ENCODE results near the gene PPDPF.
"Not testable (repeated sequence)": the region's sequence is repeated elsewhere in the genome, so short reads cannot be mapped to it uniquely, and the experiment has no call there.

Gene PPDPF

GRCh38 chr20:63564036-63564810 is 43.7 kb downstream of the PPDPF start:
- no peak for DNase-seq (ENCODE audit: low read depth in 2 of 2)

- DNase-seq (ENCODE audit: low read depth in 2 of 2), result no peak
Observed at GRCh38 chr20:63565021-63565698, 44.6 kb downstream of the PPDPF start.

GRCh38 chr20:63565699-63566335 is 45.3 kb downstream of the PPDPF start:
- DNase-seq (ENCODE audit: low read depth in 2 of 2), result no peak

- DNase-seq (ENCODE audit: low read depth in 2 of 2), result no peak
Observed at GRCh38 chr20:63566395-63567135, 46.0 kb downstream of the PPDPF start.

- no peak for DNase-seq (ENCODE audit: low read depth in 2 of 2)
Observed at GRCh38 chr20:63567136-63567385, 46.5 kb downstream of the PPDPF start.

- DNase-seq (ENCODE audit: low read depth in 2 of 2), result peak in 1 of 2 donors; percentile 42
Observed at GRCh38 chr20:63567386-63568169, 47.0 kb downstream of the PPDPF start.

- no peak for DNase-seq (ENCODE audit: low read depth in 2 of 2)
Observed at GRCh38 chr20:63568170-63568981, 47.8 kb downstream of the PPDPF start.

GRCh38 chr20:63568986-63569949 is 48.7 kb downstream of the PPDPF start:
- no peak for DNase-seq (ENCODE audit: low read depth in 2 of 2)

GRCh38 chr20:63570281-63571086 is 49.9 kb downstream of the PPDPF start:
- DNase-seq (ENCODE audit: low read depth in 2 of 2), result no peak

GRCh38 chr20:63571087-63571478 is 50.5 kb downstream of the PPDPF start:
- DNase-seq (ENCODE audit: low read depth in 2 of 2), result not testable (repeated sequence)
